ENCODE data around the gene PDGFRB. TPM values are rescaled to one million over a fixed set of nuclear protein-coding genes. Genes with fewer than 3 reads are reported as not detected.

Gene PDGFRB
- total and polyA plus RNA-seq, 2 of the 8 experiments (the other 6 are each of a cell fraction or from before 2014, with no cell fraction given) = 4.2 to 13.7 TPM

GRCh38 chr5:150113047-150113744 is 42.4 kb downstream of the PDGFRB start:
- 82% methylated on average over 17 of the region's 18 CpGs; no CpG with 5 or more reads in 1 of the 2 experiments for WGBS, 2 experiments (ENCODE audit: extremely low coverage in 1 of 2, insufficient coverage in 1 of 2, insufficient read length in 1 of 2, insufficient replicate concordance in 2 of 2, low coverage in 1 of 2, low lambda C conversion rate in 2 of 2, missing lambda C conversion rate in 1 of 2)
- H3K79me2 ChIP-seq (ENCODE audit: control insufficient read depth in 1 of 2, insufficient read depth in 2 of 2, low read length in 2 of 2) = no peaks in the 10 kb centered on the region
- H2BK12ac ChIP-seq (ENCODE audit: low read depth, low read length) = no peak overlapping the region
- TF ChIP-seq TAF7 (optimal IDR thresholded peaks at IDR 0.05; ENCODE audit: borderline replicate concordance, low read depth, low read length) (no peak), SAP30 (IDR thresholded peaks at IDR 0.05; ENCODE audit: insufficient read depth, insufficient replicate concordance, low read length) (no peak), CBX5 (IDR thresholded peaks at IDR 0.05; ENCODE audit: low read depth, low read length) (no peak), ZNF274 (IDR thresholded peaks at IDR 0.05; ENCODE audit: borderline replicate concordance, extremely low read depth, low read length) (no peak)
- TF ChIP-seq, protein P1, sequence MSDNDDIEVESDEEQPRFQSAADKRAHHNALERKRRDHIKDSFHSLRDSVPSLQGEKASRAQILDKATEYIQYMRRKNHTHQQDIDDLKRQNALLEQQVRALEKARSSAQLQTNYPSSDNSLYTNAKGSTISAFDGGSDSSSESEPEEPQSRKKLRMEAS (IDR thresholded peaks at IDR 0.05) = peak; percentile 62
- no peak overlapping the region for H4K8ac ChIP-seq (ENCODE audit: extremely low read depth, insufficient read depth, low read length)
- no peak overlapping the region for H2AK5ac ChIP-seq (ENCODE audit: low read depth, low read length)
- no peak overlapping the region for H2BK15ac ChIP-seq (ENCODE audit: low read length)
- no peak overlapping the region for H3K14ac ChIP-seq (ENCODE audit: insufficient read length)
- no peak overlapping the region for H3K4me2 ChIP-seq (ENCODE audit: insufficient read depth in 1 of 2, low read depth in 2 of 2, low read length in 2 of 2)
- no peak overlapping the region for H3K56ac ChIP-seq (replicated peaks; ENCODE audit: insufficient read length, low read depth, low read length)
- H3K9me3 ChIP-seq (ENCODE audit: insufficient read depth in 2 of 2, low read depth in 1 of 2, low read length in 1 of 2) = no peaks in the 10 kb centered on the region
- H3K18ac ChIP-seq (ENCODE audit: extremely low read depth, low read length) = no peak overlapping the region
- H3K27ac ChIP-seq (ENCODE audit: low read depth, low read length) = no peak overlapping the region
- no peak overlapping the region for H2BK120ac ChIP-seq (replicated peaks; ENCODE audit: low read depth, low read length)
- FAIRE-seq (no peak), DNase-seq (ENCODE audit: low read depth in 1 of 2, low spot score in 2 of 2) (peak in 1 of 2 experiments; percentile 52)
- H2BK5ac ChIP-seq (ENCODE audit: low read depth, low read length) = no peak overlapping the region
- H3K23me2 ChIP-seq (ENCODE audit: low read depth, low read length) = no peaks in the 10 kb centered on the region
- no peak overlapping the region for H3K4ac ChIP-seq (replicated peaks; ENCODE audit: insufficient read length, low read depth, low read length)
- no peak overlapping the region for H2BK20ac ChIP-seq (ENCODE audit: low read length)
- POLR2A ChIA-PET (ENCODE audit: partially characterized antibody) = interaction anchor here (0.5 to 0.6 kb wide), 2 partner anchors 25 to 30 kb away, joined by 3 read pairs; no protein-coding TSS in a partner anchor
- H4K5ac ChIP-seq (ENCODE audit: insufficient read length, low read depth, low read length) = no peak overlapping the region
- no peak overlapping the region for H2AFZ ChIP-seq (ENCODE audit: low read length)
- H3K9ac ChIP-seq (replicated peaks in 1 of 4; ENCODE audit: extremely low read depth in 1 of 4, low read depth in 3 of 4, low read length in 3 of 4) = no peak overlapping the region
- H3K36me3 ChIP-seq (ENCODE audit: control insufficient read depth in 2 of 4, insufficient read depth in 4 of 4, low read length in 3 of 4) = no peaks in the 10 kb centered on the region
- no peak overlapping the region for H3K23ac ChIP-seq (ENCODE audit: insufficient read length)
- no peak overlapping the region for H3K4me3 ChIP-seq (ENCODE audit: extremely low read depth in 1 of 4, insufficient read depth in 2 of 4, low read depth in 3 of 4, low read length in 4 of 4)
- no peaks in the 10 kb centered on the region for H3K79me1 ChIP-seq (ENCODE audit: low read depth, low read length)
- H3K27me3 ChIP-seq (replicated peaks in 1 of 4; ENCODE audit: control insufficient read depth in 3 of 4, extremely low read depth in 1 of 4, insufficient read depth in 3 of 4, low read length in 3 of 4) = no peaks in the 10 kb centered on the region
- no peaks in the 10 kb centered on the region for H4K20me1 ChIP-seq (replicated peaks in 1 of 2; ENCODE audit: control insufficient read depth in 1 of 2, insufficient read depth in 2 of 2, low read length in 2 of 2)
- peaks cover 0 to 10% (median 2%) of the 10 kb centered on the region in 4 experiments; a peak in 3 of 7 replicates for H3K4me1 ChIP-seq (replicated peaks in 1 of 4; ENCODE audit: control insufficient read depth in 3 of 4, insufficient read depth in 4 of 4, low read length in 3 of 4)
- peak overlapping the region; percentile 19 for H4K91ac ChIP-seq (replicated peaks; ENCODE audit: insufficient read length, low read length)
- CTCF ChIA-PET (ENCODE audit: partially characterized antibody) = interaction anchor here (0.7 to 4.6 kb wide), 15 partner anchors 8 to 98 kb away, joined by 3 to 27 read pairs (median 5); no protein-coding TSS in a partner anchor

Measured in H1 (cell line).